ENCODE data around the gene ARHGAP9. TPM values are rescaled to one million over a fixed set of nuclear protein-coding genes. Genes with fewer than 3 reads are reported as not detected.
A peak's percentile ranks its signal among the peaks of the same experiment; 100 is the strongest.

Gene ARHGAP9
- total RNA-seq, 1 donor from 2014 or later = 1.1 TPM

DNA sequence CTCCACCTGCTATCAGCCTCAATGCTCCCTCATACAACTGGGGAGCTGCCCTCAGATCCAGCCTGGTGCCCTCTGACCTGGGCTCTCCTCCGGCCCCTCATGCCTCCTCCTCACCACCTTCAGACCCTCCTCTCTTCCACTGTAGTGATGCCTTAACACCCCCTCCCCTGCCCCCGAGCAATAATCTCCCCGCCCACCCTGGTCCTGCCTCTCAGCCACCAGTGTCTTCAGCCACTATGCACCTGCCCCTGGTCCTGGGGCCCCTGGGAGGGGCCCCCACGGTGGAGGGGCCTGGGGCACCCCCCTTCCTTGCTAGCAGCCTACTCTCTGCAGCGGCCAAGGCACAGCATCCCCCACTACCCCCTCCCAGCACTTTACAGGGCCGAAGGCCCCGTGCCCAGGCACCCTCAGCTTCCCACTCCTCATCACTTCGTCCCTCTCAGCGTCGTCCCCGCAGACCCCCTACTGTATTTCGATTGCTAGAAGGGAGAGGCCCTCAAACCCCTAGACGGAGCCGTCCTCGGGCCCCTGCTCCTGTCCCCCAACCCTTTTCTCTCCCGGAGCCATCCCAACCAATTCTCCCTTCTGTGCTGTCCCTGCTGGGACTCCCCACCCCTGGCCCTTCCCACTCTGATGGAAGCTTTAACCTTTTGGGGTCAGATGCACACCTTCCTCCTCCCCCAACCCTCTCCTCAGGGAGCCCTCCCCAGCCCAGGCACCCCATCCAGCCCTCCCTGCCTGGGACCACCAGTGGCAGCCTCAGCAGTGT is 46.1 kb upstream of the ARHGAP9 start:
- H3K4me3 ChIP-seq (ENCODE audit: low read depth, low read length) = no peak overlapping the region
- TF ChIP-seq, protein P1, sequence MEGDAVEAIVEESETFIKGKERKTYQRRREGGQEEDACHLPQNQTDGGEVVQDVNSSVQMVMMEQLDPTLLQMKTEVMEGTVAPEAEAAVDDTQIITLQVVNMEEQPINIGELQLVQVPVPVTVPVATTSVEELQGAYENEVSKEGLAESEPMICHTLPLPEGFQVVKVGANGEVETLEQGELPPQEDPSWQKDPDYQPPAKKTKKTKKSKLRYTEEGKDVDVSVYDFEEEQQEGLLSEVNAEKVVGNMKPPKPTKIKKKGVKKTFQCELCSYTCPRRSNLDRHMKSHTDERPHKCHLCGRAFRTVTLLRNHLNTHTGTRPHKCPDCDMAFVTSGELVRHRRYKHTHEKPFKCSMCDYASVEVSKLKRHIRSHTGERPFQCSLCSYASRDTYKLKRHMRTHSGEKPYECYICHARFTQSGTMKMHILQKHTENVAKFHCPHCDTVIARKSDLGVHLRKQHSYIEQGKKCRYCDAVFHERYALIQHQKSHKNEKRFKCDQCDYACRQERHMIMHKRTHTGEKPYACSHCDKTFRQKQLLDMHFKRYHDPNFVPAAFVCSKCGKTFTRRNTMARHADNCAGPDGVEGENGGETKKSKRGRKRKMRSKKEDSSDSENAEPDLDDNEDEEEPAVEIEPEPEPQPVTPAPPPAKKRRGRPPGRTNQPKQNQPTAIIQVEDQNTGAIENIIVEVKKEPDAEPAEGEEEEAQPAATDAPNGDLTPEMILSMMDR (IDR thresholded peaks at IDR 0.05; ENCODE audit: insufficient read depth, low read length, poor library complexity, severe bottlenecking) = no peak

DNA sequence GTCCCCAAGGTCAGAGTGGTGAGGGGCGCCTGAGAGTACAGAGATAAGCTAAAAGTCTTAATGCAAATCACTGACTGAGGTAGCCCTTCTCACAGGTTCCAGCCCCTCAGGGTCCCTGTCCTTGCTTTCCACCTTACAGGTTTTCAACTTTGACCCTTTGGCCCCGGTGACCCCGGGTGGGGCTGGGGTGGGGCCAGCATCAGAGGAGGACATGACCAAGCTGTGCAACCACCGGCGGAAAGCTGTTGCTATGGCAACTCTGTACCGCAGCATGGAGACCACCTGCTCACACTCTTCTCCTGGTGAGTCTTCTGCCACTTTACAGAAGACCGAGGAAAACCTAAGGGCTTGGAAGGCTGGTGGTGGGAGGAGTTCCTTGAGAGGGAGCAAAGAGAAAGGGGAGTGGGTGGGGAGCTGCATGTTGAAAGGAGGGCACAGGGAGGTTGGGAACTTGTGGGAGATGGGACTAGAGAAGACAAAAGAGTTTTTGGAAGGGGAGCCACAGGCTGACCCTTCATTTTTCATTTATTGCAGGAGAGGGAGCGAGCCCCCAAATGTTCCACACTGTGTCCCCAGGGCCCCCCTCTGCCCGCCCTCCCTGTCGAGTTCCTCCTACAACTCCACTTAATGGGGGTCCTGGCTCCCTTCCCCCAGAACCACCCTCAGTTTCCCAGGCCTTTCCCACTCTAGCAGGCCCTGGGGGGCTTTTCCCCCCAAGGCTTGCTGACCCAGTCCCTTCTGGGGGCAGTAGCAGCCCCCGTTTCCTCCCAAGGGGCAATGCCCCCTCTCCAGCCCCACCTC is 45.3 kb upstream of the ARHGAP9 start:
- no peak for DNase-seq (ENCODE audit: low read depth)
- no peak overlapping the region for H3K4me3 ChIP-seq (ENCODE audit: low read depth, low read length)
- peaks cover 3% of the 10 kb centered on the region for H3K36me3 ChIP-seq (ENCODE audit: control insufficient read depth, insufficient read depth, low read length)
- no peaks in the 10 kb centered on the region for H3K27me3 ChIP-seq (ENCODE audit: control insufficient read depth, insufficient read depth, low read length)
- TF ChIP-seq, protein P1 (IDR thresholded peaks at IDR 0.05; ENCODE audit: insufficient read depth, low read length, poor library complexity, severe bottlenecking) = no peak

More for the DNA sequence above, 46.1 kb upstream of the ARHGAP9 start:
- H3K27me3 ChIP-seq (ENCODE audit: control insufficient read depth, insufficient read depth, low read length) = no peaks in the 10 kb centered on the region
- no peak for DNase-seq (ENCODE audit: low read depth)
- H3K36me3 ChIP-seq (ENCODE audit: control insufficient read depth, insufficient read depth, low read length) = peaks cover 4% of the 10 kb centered on the region

DNA sequence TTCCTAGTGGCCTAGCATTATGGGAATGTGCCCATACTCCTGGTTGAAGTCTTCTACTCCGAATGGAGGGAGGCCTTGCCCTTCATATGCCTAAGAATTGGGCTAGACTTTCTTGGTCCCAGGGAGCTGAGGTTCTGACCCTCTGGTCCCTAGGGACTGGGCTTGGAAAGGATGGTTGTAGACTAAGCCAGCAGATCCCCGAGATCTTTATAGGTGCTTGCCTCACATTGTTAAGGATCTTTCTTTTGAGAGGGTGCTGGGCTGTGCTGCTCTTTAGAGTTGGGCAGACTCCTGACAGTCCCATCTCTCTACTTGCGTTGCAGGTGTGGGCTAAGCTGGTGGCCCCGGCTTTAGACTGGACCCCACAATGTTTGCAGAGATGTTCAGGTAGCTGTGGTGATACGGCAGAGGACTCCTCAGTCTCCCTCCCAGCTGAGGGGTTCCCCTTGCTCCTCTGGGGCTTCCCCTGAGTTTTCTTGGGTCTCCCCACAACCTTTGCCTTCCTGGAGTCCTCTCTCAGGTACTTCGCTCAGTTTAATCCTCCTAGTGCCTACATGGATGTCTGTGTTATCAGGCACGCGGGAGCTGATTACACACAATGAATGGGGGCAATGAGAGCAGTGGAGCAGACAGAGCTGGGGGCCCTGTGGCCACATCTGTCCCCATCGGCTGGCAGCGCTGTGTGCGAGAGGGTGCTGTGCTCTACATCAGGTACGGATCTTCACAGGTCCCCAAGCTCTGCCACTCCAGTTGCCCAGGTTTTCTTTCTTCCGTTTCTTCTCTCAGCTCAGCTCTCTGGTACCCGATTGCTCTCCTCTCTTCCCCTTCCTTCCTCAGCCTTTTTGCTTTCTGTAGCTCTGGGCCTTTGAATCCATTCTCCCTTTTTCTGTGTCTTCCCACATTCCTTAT is 44.3 kb upstream of the ARHGAP9 start:
- Histone ChIP-seq H3K27me3 (ENCODE audit: control insufficient read depth, insufficient read depth, low read length) (no peaks in the 10 kb centered on the region), H3K36me3 (ENCODE audit: control insufficient read depth, insufficient read depth, low read length) (peaks cover 1% of the 10 kb centered on the region), H3K4me3 (ENCODE audit: low read depth, low read length) (peak overlapping the region; percentile 68)
- TF ChIP-seq, protein P1 (IDR thresholded peaks at IDR 0.05; ENCODE audit: insufficient read depth, low read length, poor library complexity, severe bottlenecking) = no peak
- no peak for DNase-seq (ENCODE audit: low read depth)

DNA sequence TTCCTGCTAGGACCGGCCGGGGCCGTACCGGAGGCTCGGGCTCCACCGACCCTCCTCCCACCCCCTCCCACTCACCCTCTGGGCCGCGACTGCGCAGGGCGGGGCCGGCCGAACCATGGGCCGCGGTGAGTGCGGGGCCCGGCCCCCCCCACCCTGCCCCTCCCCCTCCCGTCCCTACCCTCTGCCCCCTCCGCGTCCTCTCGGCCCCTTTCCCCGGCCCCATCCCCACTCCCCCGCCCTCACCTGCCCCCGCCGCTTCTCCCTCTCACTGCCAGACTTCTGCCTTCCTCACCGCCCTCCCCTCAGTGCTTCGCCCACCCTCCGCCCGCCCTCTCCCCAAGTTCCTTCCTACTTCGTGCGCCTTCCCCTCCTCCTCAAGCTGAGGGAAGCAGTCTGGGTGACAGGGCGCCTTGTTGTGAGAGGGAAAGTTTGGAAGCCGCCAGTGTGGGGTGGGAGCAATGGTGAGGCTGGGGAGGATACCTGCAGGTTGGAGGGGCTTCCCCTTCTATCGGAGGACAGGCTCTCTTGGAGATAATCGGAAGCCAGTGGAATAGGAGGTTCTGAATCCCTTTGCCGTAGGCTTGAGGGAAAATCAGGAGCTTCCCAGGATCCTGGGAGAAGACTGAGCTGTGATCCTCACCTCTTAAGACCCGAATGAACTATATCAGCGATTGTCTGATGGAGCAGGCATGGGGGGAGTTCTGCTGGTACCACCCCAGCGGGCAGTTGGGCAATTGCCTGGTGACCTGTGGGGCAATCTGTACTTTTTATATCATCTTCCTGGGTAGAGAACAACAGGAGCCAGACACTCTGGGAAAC is 43.4 kb upstream of the ARHGAP9 start:
- TF ChIP-seq, protein P1 (IDR thresholded peaks at IDR 0.05; ENCODE audit: insufficient read depth, low read length, poor library complexity, severe bottlenecking) = no peak
- Histone ChIP-seq H3K27me3 (ENCODE audit: control insufficient read depth, insufficient read depth, low read length) (no peaks in the 10 kb centered on the region), H3K4me3 (ENCODE audit: low read depth, low read length) (peak overlapping the region; percentile 68), H3K36me3 (ENCODE audit: control insufficient read depth, insufficient read depth, low read length) (peaks cover 1% of the 10 kb centered on the region)
- DNase-seq (ENCODE audit: low read depth) = no peak

Measured in kidney epithelial cell (primary cell).